Smooth muscle cell (in vitro differentiated cells): ENCODE results near the gene FGF2. TPM values are rescaled to one million over a fixed set of nuclear protein-coding genes. Genes with fewer than 3 reads are reported as not detected.
A peak's percentile ranks its signal among the peaks of the same experiment; 100 is the strongest.

Experiments used
- DNase-seq: peaks from one replicate; lab custom pipeline; 2025; ENCODE audit not compliant: unreplicated experiment; lab: John Stamatoyannopoulos, UW
- H2AFZ ChIP-seq: fragments of 200-600 bp; sonication (generic); 2 replicates; pipeline ENCODE4 v1.6.0; 2016; ENCODE audit warnings: antibody characterized with exemption, low read depth, mild to moderate bottlenecking
- H3F3A ChIP-seq: fragments of 200-600 bp; sonication (generic); 2 replicates; pipeline ENCODE4 v1.6.0; 2017; ENCODE audit warnings: antibody characterized with exemption, low read depth
- H3K27ac ChIP-seq: fragments of 200-600 bp; sonication (generic); 2 replicates; pipeline ENCODE4 v1.5.1; 2016; ENCODE audit warnings: low read depth, mild to moderate bottlenecking
- H3K27me3 ChIP-seq: fragments of 200-600 bp; sonication (generic); 2 replicates; pipeline ENCODE4 v1.6.1; 2016; ENCODE audit warnings: low read depth, mild to moderate bottlenecking
- H3K36me3 ChIP-seq: fragments of 200-600 bp; sonication (generic); 2 replicates; pipeline ENCODE4 v1.5.1; 2016; ENCODE audit warnings: low read depth
- H3K4me1 ChIP-seq: fragments of 200-600 bp; sonication (generic); 2 replicates; pipeline ENCODE4 v1.5.1; 2016; ENCODE audit warnings: low read depth
- H3K4me2 ChIP-seq: fragments of 200-600 bp; sonication (generic); 2 replicates; pipeline ENCODE4 v1.6.0; 2016; ENCODE audit warnings: mild to moderate bottlenecking
- H3K4me3 ChIP-seq: fragments of 200-600 bp; sonication (generic); 2 replicates; pipeline ENCODE4 v1.5.1; 2016; ENCODE audit warnings: mild to moderate bottlenecking
- H3K79me2 ChIP-seq: fragments of 200-600 bp; sonication (generic); 2 replicates; pipeline ENCODE4 v1.6.0; 2016; ENCODE audit warnings: low read depth, mild to moderate bottlenecking
- H3K9ac ChIP-seq: fragments of 200-600 bp; sonication (generic); 2 replicates; pipeline ENCODE4 v1.6.0; 2016; ENCODE audit warnings: low read depth
- H3K9me3 ChIP-seq: fragments of 200-600 bp; sonication (generic); replicated peaks from 2 replicates; pipeline ENCODE4 v1.5.1; 2016; ENCODE audit warnings: low read depth
- H4K20me1 ChIP-seq: fragments of 200-600 bp; sonication (generic); 2 replicates; pipeline ENCODE4 v1.6.0; 2016; ENCODE audit warnings: low read depth
- WGBS: methylation state at CpG from one replicate; pipeline ENCODE4 v1.1.7; 2016; ENCODE audit warnings: low lambda C conversion rate; 5-methylcytosine and 5-hydroxymethylcytosine counted together
- polyA plus RNA-seq: library from polyadenylated mRNA; unstranded; fragments of >200 nt; fragmentation: Nextera tagmentation; extraction: Ambion mirVana; gene quantifications from 2 replicates; pipeline ENCODE4 v1.2.1, GENCODE V29; 2016
- total RNA-seq: library from RNA; depleted of rRNA; stranded (reverse); fragments of >200 nt; gene quantifications from 2 replicates; pipeline ENCODE4 v1.2.3, GENCODE V29; 2014
- TF ChIP-seq, protein P1 (sequence below): fragments of 200-600 bp; sonication (generic); IDR thresholded peaks from 2 replicates; pipeline ENCODE4 v1.5.1; 2017; ENCODE audit warnings: borderline replicate concordance, mild to moderate bottlenecking, antibody characterized with exemption; ENCODE audit not compliant: insufficient read depth, poor library complexity, severe bottlenecking

FGF2 gene
- total and polyA plus RNA-seq, 2 experiments from 2014 or later: 11.8 to 18.9 TPM

DNA sequence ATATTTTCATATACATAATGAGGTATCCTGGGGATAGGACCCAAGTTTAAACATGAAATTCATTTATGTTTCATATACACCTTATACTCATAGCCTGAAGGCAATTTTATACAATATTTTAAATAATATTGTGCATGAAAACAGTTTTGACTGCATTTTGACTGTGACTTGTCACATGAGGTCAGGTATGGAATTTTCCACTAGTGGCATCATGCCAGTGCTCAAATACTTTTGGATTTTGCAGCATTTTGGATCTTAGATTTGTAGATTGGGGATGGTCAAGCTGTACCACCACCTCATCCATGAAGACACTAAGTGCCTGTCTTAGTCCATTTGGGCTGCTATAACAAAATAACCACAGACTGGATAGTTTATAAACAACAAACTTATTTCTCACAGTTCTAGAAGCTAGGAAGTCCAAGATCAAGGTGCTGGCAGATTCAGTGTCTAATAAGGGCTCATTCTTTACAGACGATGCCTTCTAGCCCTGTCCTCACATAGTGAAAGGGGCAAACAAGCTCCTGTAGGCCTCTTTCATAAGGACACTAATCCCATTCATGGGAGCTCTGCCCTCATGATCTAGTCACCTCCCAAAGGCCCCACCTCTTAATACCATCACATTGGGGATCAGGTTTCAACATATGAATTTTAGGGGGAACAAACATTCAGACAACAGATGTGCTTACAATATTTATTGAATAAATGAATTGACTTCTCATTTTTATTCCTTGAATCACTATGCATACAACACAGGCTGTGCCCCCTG is 86.4 kb downstream of the FGF2 start:
- Histone ChIP-seq H3K36me3 (no peaks in the 10 kb centered on the region), H3K4me3 (no peak overlapping the region), H4K20me1 (no peaks in the 10 kb centered on the region), H3K9me3 (no peaks in the 10 kb centered on the region), H3K27ac (no peak overlapping the region), H3K4me2 (no peak overlapping the region), H3K79me2 (no peaks in the 10 kb centered on the region), H2AFZ (no peak overlapping the region), H3K4me1 (no peaks in the 10 kb centered on the region), H3K9ac (no peak overlapping the region), H3F3A (no peaks in the 10 kb centered on the region), H3K27me3 (no peaks in the 10 kb centered on the region)
- 90% methylated on average over 1 of the region's 1 CpG for WGBS
- no peak for DNase-seq
- TF ChIP-seq, protein P1, sequence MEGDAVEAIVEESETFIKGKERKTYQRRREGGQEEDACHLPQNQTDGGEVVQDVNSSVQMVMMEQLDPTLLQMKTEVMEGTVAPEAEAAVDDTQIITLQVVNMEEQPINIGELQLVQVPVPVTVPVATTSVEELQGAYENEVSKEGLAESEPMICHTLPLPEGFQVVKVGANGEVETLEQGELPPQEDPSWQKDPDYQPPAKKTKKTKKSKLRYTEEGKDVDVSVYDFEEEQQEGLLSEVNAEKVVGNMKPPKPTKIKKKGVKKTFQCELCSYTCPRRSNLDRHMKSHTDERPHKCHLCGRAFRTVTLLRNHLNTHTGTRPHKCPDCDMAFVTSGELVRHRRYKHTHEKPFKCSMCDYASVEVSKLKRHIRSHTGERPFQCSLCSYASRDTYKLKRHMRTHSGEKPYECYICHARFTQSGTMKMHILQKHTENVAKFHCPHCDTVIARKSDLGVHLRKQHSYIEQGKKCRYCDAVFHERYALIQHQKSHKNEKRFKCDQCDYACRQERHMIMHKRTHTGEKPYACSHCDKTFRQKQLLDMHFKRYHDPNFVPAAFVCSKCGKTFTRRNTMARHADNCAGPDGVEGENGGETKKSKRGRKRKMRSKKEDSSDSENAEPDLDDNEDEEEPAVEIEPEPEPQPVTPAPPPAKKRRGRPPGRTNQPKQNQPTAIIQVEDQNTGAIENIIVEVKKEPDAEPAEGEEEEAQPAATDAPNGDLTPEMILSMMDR: no peak

GRCh38 chr4:122914292-122914904 is 87.8 kb downstream of the FGF2 start:
- Histone ChIP-seq H3K27me3 (no peaks in the 10 kb centered on the region), H3K4me2 (peak overlapping the region; percentile 66), H3F3A (no peaks in the 10 kb centered on the region), H3K79me2 (no peaks in the 10 kb centered on the region), H3K9me3 (no peaks in the 10 kb centered on the region), H3K4me3 (no peak overlapping the region), H3K27ac (peak overlapping the region; percentile 45), H2AFZ (peak overlapping the region; percentile 77), H3K36me3 (no peaks in the 10 kb centered on the region), H3K4me1 (no peaks in the 10 kb centered on the region), H4K20me1 (no peaks in the 10 kb centered on the region), H3K9ac (peak overlapping the region; percentile 35)
- DNase-seq: no peak
- TF ChIP-seq, protein P1: peak; percentile 35
- WGBS: 54% methylated on average over 4 of the region's 4 CpGs

DNA sequence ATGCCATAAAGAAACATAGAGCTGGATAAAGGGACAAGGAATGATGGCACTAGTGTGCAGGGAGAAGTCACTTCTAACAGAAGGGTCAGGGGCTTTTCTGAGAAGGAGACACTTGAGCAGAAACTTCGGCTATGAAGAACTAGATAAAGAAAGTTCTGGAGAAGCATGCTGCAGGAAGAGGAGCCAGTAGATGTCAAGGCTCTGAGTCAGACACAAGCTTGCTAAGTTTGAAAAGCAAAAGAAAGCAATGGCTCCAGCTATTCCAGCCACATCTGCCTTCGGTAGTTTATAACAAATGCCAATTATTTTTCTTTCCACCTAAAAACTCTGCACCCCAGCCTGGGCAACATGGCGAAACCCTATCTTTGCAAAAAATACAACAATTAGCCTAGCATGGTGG is 88.3 kb downstream of the FGF2 start:
- Histone ChIP-seq H4K20me1 (no peaks in the 10 kb centered on the region), H3K4me1 (no peaks in the 10 kb centered on the region), H3K4me2 (peak overlapping the region; percentile 66), H3K9me3 (no peaks in the 10 kb centered on the region), H3K9ac (peak overlapping the region; percentile 35), H3K79me2 (no peaks in the 10 kb centered on the region), H3K27ac (peak overlapping the region; percentile 45), H3K4me3 (no peak overlapping the region), H3K27me3 (no peaks in the 10 kb centered on the region), H3F3A (no peaks in the 10 kb centered on the region), H3K36me3 (no peaks in the 10 kb centered on the region), H2AFZ (peak overlapping the region; percentile 77)
- no peak for DNase-seq
- WGBS: 53% methylated on average over 3 of the region's 3 CpGs
- TF ChIP-seq, protein P1: no peak
